Esophagus squamous epithelium (tissue), 4 donors: ENCODE measurements around the gene DDX11.
"Not testable (repeated sequence)": the region's sequence is repeated elsewhere in the genome, so short reads cannot be mapped to it uniquely, and the experiment has no call there.

Source experiments
- POLR2A ChIP-seq, 4 donors: fragments of 450-650 bp; IDR thresholded peaks; one replicate each; pipeline ENCODE4 v1.6.1; 2017; ENCODE audit warnings: antibody characterized with exemption in 4 of 4, mild to moderate bottlenecking in 4 of 4, moderate library complexity in 3 of 4
- TF ChIP-seq, protein P1 (sequence below), 6 experiments: fragments of 450-650 bp in 4 of 6; fragments of 200-600 bp in 2 of 6; sonication (generic) in 2 of 6; IDR thresholded peaks; one replicate each; pipeline ENCODE4 v1.5.1; 2016 to 2019; ENCODE audit warnings: antibody characterized with exemption in 6 of 6, mild to moderate bottlenecking in 4 of 6, moderate library complexity in 4 of 6

DNA sequence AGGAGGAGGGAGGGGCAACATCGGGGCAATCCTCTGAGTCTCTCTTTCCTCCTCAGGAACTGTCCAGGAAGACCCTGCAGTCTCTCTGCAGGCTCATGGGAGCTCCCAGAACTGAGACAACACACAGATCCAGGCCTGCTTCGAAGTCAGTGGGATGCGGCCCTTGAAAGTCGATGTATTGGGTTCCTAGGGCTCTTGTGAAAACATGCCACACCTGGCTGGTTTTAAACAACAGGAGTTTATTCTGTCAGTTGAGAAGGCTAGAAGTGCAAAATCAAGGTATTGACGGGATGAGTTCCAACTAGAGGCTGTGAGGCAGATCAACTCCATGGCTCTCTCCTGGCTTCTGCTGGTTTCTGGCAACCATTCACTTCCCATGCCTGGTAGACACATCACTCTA is 36.6 kb downstream of the DDX11 start:
- TF ChIP-seq, protein P1, sequence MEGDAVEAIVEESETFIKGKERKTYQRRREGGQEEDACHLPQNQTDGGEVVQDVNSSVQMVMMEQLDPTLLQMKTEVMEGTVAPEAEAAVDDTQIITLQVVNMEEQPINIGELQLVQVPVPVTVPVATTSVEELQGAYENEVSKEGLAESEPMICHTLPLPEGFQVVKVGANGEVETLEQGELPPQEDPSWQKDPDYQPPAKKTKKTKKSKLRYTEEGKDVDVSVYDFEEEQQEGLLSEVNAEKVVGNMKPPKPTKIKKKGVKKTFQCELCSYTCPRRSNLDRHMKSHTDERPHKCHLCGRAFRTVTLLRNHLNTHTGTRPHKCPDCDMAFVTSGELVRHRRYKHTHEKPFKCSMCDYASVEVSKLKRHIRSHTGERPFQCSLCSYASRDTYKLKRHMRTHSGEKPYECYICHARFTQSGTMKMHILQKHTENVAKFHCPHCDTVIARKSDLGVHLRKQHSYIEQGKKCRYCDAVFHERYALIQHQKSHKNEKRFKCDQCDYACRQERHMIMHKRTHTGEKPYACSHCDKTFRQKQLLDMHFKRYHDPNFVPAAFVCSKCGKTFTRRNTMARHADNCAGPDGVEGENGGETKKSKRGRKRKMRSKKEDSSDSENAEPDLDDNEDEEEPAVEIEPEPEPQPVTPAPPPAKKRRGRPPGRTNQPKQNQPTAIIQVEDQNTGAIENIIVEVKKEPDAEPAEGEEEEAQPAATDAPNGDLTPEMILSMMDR (IDR thresholded peaks at IDR 0.05): not testable (repeated sequence)
- not testable (repeated sequence) for TF ChIP-seq POLR2A (IDR thresholded peaks at IDR 0.05)
